Left colon (tissue), 2 donors: Measurements from ENCODE around the gene TUBGCP5. TPM values are rescaled to one million over a fixed set of nuclear protein-coding genes. Genes with fewer than 3 reads are reported as not detected.
A peak's percentile ranks its signal among the peaks of the same experiment; 100 is the strongest.

Source experiments
- ATAC-seq: fragments of 200-7000 bp; cut with Tn5 transposase; one replicate; pipeline ENCODE4 v1.9.1; 2020; ENCODE audit warnings: mild to moderate bottlenecking, moderate library complexity
- DNase-seq, 2 donors: peaks; one replicate each; pipeline ENCODE4 v3.0.0-alpha.2; 2020
- intact Hi-C, 2 donors: fragments of 100-400 bp; cut with DNase I in 1 of 2; cut with micrococcal nuclease in 1 of 2; formaldehyde crosslinking; loops; one replicate each; pipeline versions ENCODE4 v1.11.2 to v1.14.0; 2022; cut with DNase I, micrococcal nuclease
- total RNA-seq, 2 donors: library from RNA; stranded (reverse); fragmentation: NEBNext Ultra II Directional; extraction: Animal tissue kit (Norgen Biotek cat#: 25700); gene quantifications; one replicate each; pipeline ENCODE4 v1.2.1, GENCODE V29; 2021
- donor health status: DM: no; HTN: no; CAD: no.
- donor health status: DM: yes; HTN: yes; CAD: no.

The TUBGCP5 gene
- total RNA-seq, 2 donors from 2014 or later: 10.0 to 13.0 TPM

- intact Hi-C loops: no loop called here
- ATAC-seq: no peak
- no peak for DNase-seq
Observed at GRCh38 chr15:22959321-22960101, 79.9 kb downstream of the TUBGCP5 start.

- DNase-seq: no peak
- intact Hi-C loops: no loop called here
Observed at GRCh38 chr15:22958487-22959280, 80.7 kb downstream of the TUBGCP5 start.

GRCh38 chr15:22956978-22957260, 82.5 kb downstream of the TUBGCP5 start:
- DNase-seq (no peak), ATAC-seq (peak; percentile 14)
- intact Hi-C loops: no loop called here

More at GRCh38 chr15:22958487-22959280, 80.7 kb downstream of the TUBGCP5 start:
- no peak for ATAC-seq

GRCh38 chr15:22956257-22956977, 83.0 kb downstream of the TUBGCP5 start:
- intact Hi-C loops: no loop called here
- ATAC-seq (no peak), DNase-seq (no peak)

GRCh38 chr15:22955544-22956119, 83.7 kb downstream of the TUBGCP5 start:
- intact Hi-C loops: no loop called here

GRCh38 chr15:22954798-22955543, 84.4 kb downstream of the TUBGCP5 start:
- intact Hi-C loops: no loop called here
- DNase-seq: no peak
- no peak for ATAC-seq

More at GRCh38 chr15:22955544-22956119, 83.7 kb downstream of the TUBGCP5 start:
- no peak for DNase-seq
- ATAC-seq: no peak

GRCh38 chr15:22954326-22954725, 85.0 kb downstream of the TUBGCP5 start:
- intact Hi-C loops: no loop called here
- no peak for ATAC-seq
- no peak for DNase-seq

GRCh38 chr15:22952796-22953579, 86.4 kb downstream of the TUBGCP5 start:
- DNase-seq (no peak), ATAC-seq (no peak)
- intact Hi-C loops: no loop called here

GRCh38 chr15:22951381-22952280, 87.7 kb downstream of the TUBGCP5 start:
- intact Hi-C loops: no loop called here
- DNase-seq (no peak), ATAC-seq (no peak)

- no peak for DNase-seq
- no peak for ATAC-seq
- intact Hi-C loops: no loop called here
Observed at GRCh38 chr15:22951031-22951380, 88.4 kb downstream of the TUBGCP5 start.

- intact Hi-C loops: no loop called here
- DNase-seq (no peak), ATAC-seq (no peak)
Observed at GRCh38 chr15:22950256-22950990, 88.9 kb downstream of the TUBGCP5 start.

Other genes starting within 250 kb of the TUBGCP5 start
- gene NIPA2, start 200.9 kb downstream of the TUBGCP5 start, total RNA-seq: 10 to 100 TPM; 78.8 to 82.7 TPM
- gene CYFIP1, start 59.2 kb downstream of the TUBGCP5 start, total RNA-seq: 100 to 1,000 TPM; 163 to 192 TPM
- gene GOLGA6L1, start 97.3 kb upstream of the TUBGCP5 start, total RNA-seq: not detected